ENCODE data around the gene NACAD. TPM values are rescaled to one million over a fixed set of nuclear protein-coding genes. Genes with fewer than 3 reads are reported as not detected.
A peak's percentile ranks its signal among the peaks of the same experiment; 100 is the strongest.

Gene NACAD
- total and polyA plus RNA-seq, 8 donors: 0.31 to 3.5 (median 1.2) TPM

- H3K9me3 ChIP-seq: no peaks in the 10 kb centered on the region
- no peak for FAIRE-seq
- no peak overlapping the region for H3K4me3 ChIP-seq
- no peak overlapping the region for H3K27ac ChIP-seq
- H3K36me3 ChIP-seq: no peaks in the 10 kb centered on the region
- no peak for ATAC-seq
- intact Hi-C loops (cut with DNase I): loop anchor here in 2 of 3 donors (10.0 kb wide), 3 partner anchors 158 to 538 kb away; partner anchors contain the start of gene MYO1G (in 1 of the 2)
- H3K4me1 ChIP-seq: no peaks in the 10 kb centered on the region
- no peaks in the 10 kb centered on the region for H3K27me3 ChIP-seq
- no peak for TF ChIP-seq CTCF (IDR thresholded peaks at IDR 0.05)
- DNase-seq: peak in 1 of 6 donors; percentile 30
- WGBS, 2 donors: 56 to 61% methylated on average over 8 of the region's 8 CpGs
Measured at GRCh38 chr7:45132708-45133320, 44.0 kb upstream of the NACAD start.

- peak in 1 of 6 donors; percentile 20 for DNase-seq
- WGBS, 2 donors: 55 to 61% methylated on average over 4 of the region's 4 CpGs
- intact Hi-C loops (cut with DNase I): loop anchor here in 2 of 3 donors (10.0 kb wide), 3 partner anchors 157 to 537 kb away; partner anchors contain the start of gene MYO1G (in 1 of the 2)
- Histone ChIP-seq H3K4me3 (no peak overlapping the region), H3K27me3 (no peaks in the 10 kb centered on the region), H3K9me3 (no peaks in the 10 kb centered on the region), H3K4me1 (no peaks in the 10 kb centered on the region), H3K36me3 (no peaks in the 10 kb centered on the region), H3K27ac (no peak overlapping the region)
- ATAC-seq: no peak
- TF ChIP-seq CTCF (IDR thresholded peaks at IDR 0.05): no peak
- FAIRE-seq: no peak
Measured at GRCh38 chr7:45131891-45132290, 43.1 kb upstream of the NACAD start.

GRCh38 chr7:45130910-45131309 lies 42.1 kb upstream of the NACAD start:
- Histone ChIP-seq H3K27me3 (no peaks in the 10 kb centered on the region), H3K4me1 (no peaks in the 10 kb centered on the region), H3K36me3 (no peaks in the 10 kb centered on the region), H3K9me3 (no peaks in the 10 kb centered on the region), H3K4me3 (no peak overlapping the region), H3K27ac (no peak overlapping the region)
- 44 to 64% methylated on average over 9 of the region's 9 CpGs for WGBS, 2 donors
- TF ChIP-seq CTCF (IDR thresholded peaks at IDR 0.05): no peak
- ATAC-seq (no peak), DNase-seq (no peak), FAIRE-seq (no peak)
- intact Hi-C loops (cut with DNase I): loop anchor here in 2 of 3 donors (10.0 kb wide), 3 partner anchors 156 to 536 kb away; partner anchors contain the start of gene MYO1G (in 1 of the 2)

- no peak for TF ChIP-seq CTCF (IDR thresholded peaks at IDR 0.05)
- H3K4me1 ChIP-seq: no peaks in the 10 kb centered on the region
- H3K9me3 ChIP-seq: no peaks in the 10 kb centered on the region
- H3K27me3 ChIP-seq: no peaks in the 10 kb centered on the region
- ATAC-seq: no peak
- H3K36me3 ChIP-seq: no peaks in the 10 kb centered on the region
- H3K4me3 ChIP-seq: no peak overlapping the region
- no peak for FAIRE-seq
- intact Hi-C loops (cut with DNase I): loop anchor here in 2 of 3 donors (10.0 kb wide), 3 partner anchors 155 to 535 kb away; partner anchors contain the start of gene MYO1G (in 1 of the 2)
- no peak overlapping the region for H3K27ac ChIP-seq
- 65 to 66% methylated on average over 12 of the region's 12 CpGs for WGBS, 2 donors
- no peak for DNase-seq
Measured at GRCh38 chr7:45129906-45130305, 41.1 kb upstream of the NACAD start.

GRCh38 chr7:45129181-45129800 lies 40.5 kb upstream of the NACAD start:
- Histone ChIP-seq H3K4me1 (no peaks in the 10 kb centered on the region), H3K4me3 (no peak overlapping the region), H3K36me3 (no peaks in the 10 kb centered on the region), H3K27ac (no peak overlapping the region), H3K27me3 (no peaks in the 10 kb centered on the region), H3K9me3 (no peaks in the 10 kb centered on the region)
- ATAC-seq (no peak), FAIRE-seq (no peak), DNase-seq (no peak)
- 71 to 73% methylated on average over 15 of the region's 15 CpGs for WGBS, 2 donors
- intact Hi-C loops (cut with DNase I): no loop called here
- no peak for TF ChIP-seq CTCF (IDR thresholded peaks at IDR 0.05)

Measured in pancreas (tissue), 10 donors.